Natural killer cell (primary cell): ENCODE results near the gene SAFB. TPM values are rescaled to one million over a fixed set of nuclear protein-coding genes. Genes with fewer than 3 reads are reported as not detected.

ENCODE experiments used
- ATAC-seq, 3 donors: fragments of 150-1000 bp in 2 of 3; fragments of 200-7000 bp in 1 of 3; cut with Tn5 transposase; 1 replicate in 1 of 3; 2 replicates in 2 of 3; pipeline ENCODE4 v1.10.0; 2021; ENCODE audit warnings: mild to moderate bottlenecking in 2 of 3, moderate library complexity in 2 of 3
- DNase-seq, 2 donors: peaks; one replicate each; pipeline versions ENCODE4 v3.0.0 to v3.0.0-alpha.2; 2013 to 2021; ENCODE audit warnings: mixed read lengths in 1 of 2
- H3K27ac ChIP-seq: one replicate; pipeline ENCODE4 v1.5.1; 2013; ENCODE audit warnings: mild to moderate bottlenecking, low read length
- H3K27me3 ChIP-seq: one replicate; pipeline ENCODE4 v1.6.1; 2013; ENCODE audit warnings: low read length; ENCODE audit not compliant: control insufficient read depth, insufficient read depth
- H3K36me3 ChIP-seq: one replicate; pipeline ENCODE4 v1.6.1; 2013; ENCODE audit warnings: low read length; ENCODE audit not compliant: control insufficient read depth, insufficient read depth
- H3K4me1 ChIP-seq: one replicate; pipeline ENCODE4 v1.6.1; 2013; ENCODE audit warnings: low read length; ENCODE audit not compliant: control insufficient read depth, insufficient read depth
- H3K4me3 ChIP-seq: one replicate; pipeline ENCODE4 v1.5.1; 2013; ENCODE audit warnings: low read length
- H3K9me3 ChIP-seq: one replicate; pipeline ENCODE4 v1.6.1; 2013; ENCODE audit warnings: low read length; ENCODE audit not compliant: control insufficient read depth, insufficient read depth
- H3K27ac Mint-ChIP-seq, 2 donors: one replicate each; pipeline ENCODE4 v1.8.0; 2022; ENCODE audit warnings: mild to moderate bottlenecking in 2 of 2, mixed read lengths in 2 of 2, moderate library complexity in 1 of 2
- H3K27me3 Mint-ChIP-seq, 2 donors: one replicate each; pipeline ENCODE4 v1.8.0; 2022; ENCODE audit warnings: low read depth in 2 of 2, mixed read lengths in 2 of 2
- H3K36me3 Mint-ChIP-seq: one replicate; pipeline ENCODE4 v1.8.0; 2022; ENCODE audit warnings: mixed read lengths
- H3K4me1 Mint-ChIP-seq, 2 donors: one replicate each; pipeline ENCODE4 v1.8.0; 2022; ENCODE audit warnings: mixed read lengths in 2 of 2
- H3K4me3 Mint-ChIP-seq: one replicate; pipeline ENCODE4 v1.8.0; 2022; ENCODE audit warnings: mild to moderate bottlenecking, moderate library complexity, mixed read lengths
- H3K9me3 Mint-ChIP-seq, 2 donors: one replicate each; pipeline ENCODE4 v1.8.0; 2022; ENCODE audit warnings: mixed read lengths in 2 of 2
- WGBS: methylation state at CpG from one replicate; pipeline ENCODE4 v1.1.7; 2013; ENCODE audit warnings: missing lambda C conversion rate; ENCODE audit not compliant: insufficient coverage; 5-methylcytosine and 5-hydroxymethylcytosine counted together
- intact Hi-C: fragments of 100-400 bp; cut with micrococcal nuclease; formaldehyde crosslinking; loops from one replicate; pipeline ENCODE4 v1.14.2; 2022
- total RNA-seq, 4 donors: library from RNA; stranded (reverse); fragments of 120-200 nt in 1 of 4; gene quantifications; one replicate each; pipeline versions ENCODE4 v1.2.3 to v1.2.4, GENCODE V29; 2013 to 2022
- TF ChIP-seq, protein P1 (sequence below): fragments of 200-600 bp; IDR thresholded peaks from one replicate; pipeline ENCODE4 v1.8.0; 2022; ENCODE audit warnings: antibody characterized with exemption

SAFB gene
- total RNA-seq, 3 donors from 2014 or later (not counting 1 experiment from before 2014, with no cell fraction given), result 195 to 229 (median 207) TPM

DNA sequence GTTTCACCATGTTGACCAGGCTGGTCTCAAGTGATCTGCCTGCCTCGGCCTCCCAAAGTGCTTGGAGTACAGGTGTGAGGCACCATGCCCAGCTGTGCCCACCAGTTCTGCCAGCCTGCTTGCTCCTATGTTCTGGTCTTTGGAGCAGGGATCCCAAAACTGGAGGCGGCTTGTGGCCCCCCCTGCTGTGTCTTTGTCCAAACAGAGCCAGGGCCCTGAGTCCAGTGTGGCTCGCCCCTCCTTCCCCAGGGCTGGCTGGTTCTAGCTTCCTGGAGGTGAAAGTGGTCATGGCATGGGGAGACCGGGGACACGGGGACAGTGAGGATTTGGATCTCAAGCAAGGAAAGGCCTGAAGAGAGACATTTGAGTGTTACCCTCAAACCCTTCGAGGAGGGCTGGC lies 43.6 kb upstream of the SAFB start:
- ATAC-seq, result no peak
- 92% methylated on average over 6 of the region's 6 CpGs for WGBS
- H3K27ac Mint-ChIP-seq, result no peak overlapping the region
- H3K27me3 Mint-ChIP-seq, result no peaks in the 10 kb centered on the region
- no peak for DNase-seq
- Histone ChIP-seq H3K9me3 (no peaks in the 10 kb centered on the region), H3K4me1 (peaks cover 4% of the 10 kb centered on the region), H3K4me3 (no peak overlapping the region), H3K27ac (no peak overlapping the region), H3K36me3 (no peaks in the 10 kb centered on the region), H3K27me3 (no peaks in the 10 kb centered on the region)
- H3K4me1 Mint-ChIP-seq, result peaks cover 6 to 11% of the 10 kb centered on the region in 2 donors
- intact Hi-C loops, result loop anchor here (5.0 kb wide), 1 partner anchor 532 kb away; no protein-coding TSS in a partner anchor
- H3K36me3 Mint-ChIP-seq, result no peaks in the 10 kb centered on the region
- TF ChIP-seq, protein P1, sequence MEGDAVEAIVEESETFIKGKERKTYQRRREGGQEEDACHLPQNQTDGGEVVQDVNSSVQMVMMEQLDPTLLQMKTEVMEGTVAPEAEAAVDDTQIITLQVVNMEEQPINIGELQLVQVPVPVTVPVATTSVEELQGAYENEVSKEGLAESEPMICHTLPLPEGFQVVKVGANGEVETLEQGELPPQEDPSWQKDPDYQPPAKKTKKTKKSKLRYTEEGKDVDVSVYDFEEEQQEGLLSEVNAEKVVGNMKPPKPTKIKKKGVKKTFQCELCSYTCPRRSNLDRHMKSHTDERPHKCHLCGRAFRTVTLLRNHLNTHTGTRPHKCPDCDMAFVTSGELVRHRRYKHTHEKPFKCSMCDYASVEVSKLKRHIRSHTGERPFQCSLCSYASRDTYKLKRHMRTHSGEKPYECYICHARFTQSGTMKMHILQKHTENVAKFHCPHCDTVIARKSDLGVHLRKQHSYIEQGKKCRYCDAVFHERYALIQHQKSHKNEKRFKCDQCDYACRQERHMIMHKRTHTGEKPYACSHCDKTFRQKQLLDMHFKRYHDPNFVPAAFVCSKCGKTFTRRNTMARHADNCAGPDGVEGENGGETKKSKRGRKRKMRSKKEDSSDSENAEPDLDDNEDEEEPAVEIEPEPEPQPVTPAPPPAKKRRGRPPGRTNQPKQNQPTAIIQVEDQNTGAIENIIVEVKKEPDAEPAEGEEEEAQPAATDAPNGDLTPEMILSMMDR, result no peak
- H3K4me3 Mint-ChIP-seq, result no peak overlapping the region
- no peaks in the 10 kb centered on the region for H3K9me3 Mint-ChIP-seq

DNA sequence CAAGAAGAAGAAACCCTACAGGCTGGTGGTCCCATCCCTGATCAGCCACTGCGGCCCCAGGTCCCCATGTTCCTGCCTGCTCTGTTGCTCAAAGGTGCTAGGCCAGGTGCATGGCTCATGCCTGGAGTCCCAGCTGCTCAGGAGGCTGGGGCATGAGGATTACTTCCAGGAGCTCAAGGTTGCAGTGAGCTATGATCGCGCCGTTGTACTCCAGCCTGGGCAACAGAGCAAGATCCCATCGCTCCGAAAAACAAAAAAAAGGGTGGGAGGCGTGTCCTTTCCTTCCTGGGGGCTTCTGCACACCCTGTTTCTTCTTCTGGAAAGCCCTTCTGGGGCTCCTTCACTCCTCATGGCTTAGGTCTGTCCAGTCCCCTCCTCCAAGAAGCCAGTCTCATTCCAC lies 43.2 kb upstream of the SAFB start:
- Histone ChIP-seq H3K27ac (no peak overlapping the region), H3K4me1 (peaks cover 4% of the 10 kb centered on the region), H3K9me3 (no peaks in the 10 kb centered on the region), H3K4me3 (no peak overlapping the region), H3K27me3 (no peaks in the 10 kb centered on the region), H3K36me3 (no peaks in the 10 kb centered on the region)
- H3K4me3 Mint-ChIP-seq, result no peak overlapping the region
- peaks cover 6 to 11% of the 10 kb centered on the region in 2 donors for H3K4me1 Mint-ChIP-seq
- H3K9me3 Mint-ChIP-seq, result no peaks in the 10 kb centered on the region
- TF ChIP-seq, protein P1, result no peak
- 95% methylated on average over 7 of the region's 7 CpGs for WGBS
- ATAC-seq (no peak), DNase-seq (no peak)
- intact Hi-C loops, result loop anchor here (5.0 kb wide), 1 partner anchor 532 kb away; no protein-coding TSS in a partner anchor
- no peaks in the 10 kb centered on the region for H3K27me3 Mint-ChIP-seq
- H3K27ac Mint-ChIP-seq, result no peak overlapping the region
- no peaks in the 10 kb centered on the region for H3K36me3 Mint-ChIP-seq

DNA sequence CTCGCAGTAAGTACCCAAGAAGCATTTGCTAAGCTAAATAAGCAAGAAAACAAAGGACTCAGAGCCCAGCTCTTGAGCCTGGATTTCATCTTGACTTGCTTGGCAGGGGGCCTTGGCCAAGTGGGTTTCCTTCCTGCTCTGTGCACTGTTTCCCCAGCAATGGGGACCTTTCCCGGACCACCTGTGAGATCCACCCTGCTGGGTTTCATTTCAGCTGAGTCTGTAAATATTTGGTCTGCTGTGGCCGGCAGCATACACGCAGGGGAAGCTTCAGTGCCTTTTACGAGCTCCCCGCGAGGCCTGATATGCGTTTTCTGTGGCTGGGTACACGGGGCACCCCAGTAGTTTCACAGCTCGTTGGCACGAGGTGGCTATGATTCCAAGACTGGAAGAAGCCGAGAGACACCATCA lies 42.7 kb upstream of the SAFB start:
- no peaks in the 10 kb centered on the region for H3K9me3 Mint-ChIP-seq
- 65% methylated on average over 12 of the region's 12 CpGs for WGBS
- peaks cover 6 to 11% of the 10 kb centered on the region in 2 donors for H3K4me1 Mint-ChIP-seq
- ATAC-seq, result no peak
- H3K27me3 Mint-ChIP-seq, result no peaks in the 10 kb centered on the region
- no peak overlapping the region for H3K27ac Mint-ChIP-seq
- intact Hi-C loops, result no loop called here
- H3K36me3 ChIP-seq, result no peaks in the 10 kb centered on the region
- no peaks in the 10 kb centered on the region for H3K27me3 ChIP-seq
- no peak for DNase-seq
- no peak overlapping the region for H3K4me3 Mint-ChIP-seq
- no peak overlapping the region for H3K27ac ChIP-seq
- H3K9me3 ChIP-seq, result no peaks in the 10 kb centered on the region
- TF ChIP-seq, protein P1, result no peak
- H3K4me3 ChIP-seq, result no peak overlapping the region
- H3K4me1 ChIP-seq, result peaks cover 6% of the 10 kb centered on the region
- no peaks in the 10 kb centered on the region for H3K36me3 Mint-ChIP-seq
